ENCODE measurements around the gene SESN3.

Gene SESN3

GRCh38 chr11:95123556-95123955 is 107.4 kb downstream of the SESN3 start:
- H3K4me3 ChIP-seq = no peak overlapping the region
- TF ChIP-seq EZH2 (IDR thresholded peaks at IDR 0.05) = no peak
- no peak overlapping the region for H3K9ac ChIP-seq (ENCODE audit: insufficient read length)
- no peak overlapping the region for H3K27ac ChIP-seq
- no peak for DNase-seq (ENCODE audit: low read depth, low spot score)
- no peaks in the 10 kb centered on the region for H3K36me3 ChIP-seq (ENCODE audit: insufficient read depth, low read length)
- H3K9me3 ChIP-seq (ENCODE audit: low read depth, low read length) = no peaks in the 10 kb centered on the region

GRCh38 chr11:95121698-95122097 is 109.3 kb downstream of the SESN3 start:
- no peak for DNase-seq (ENCODE audit: low read depth, low spot score)
- TF ChIP-seq POLR2AphosphoS5 (IDR thresholded peaks at IDR 0.05; ENCODE audit: borderline replicate concordance, low read depth, low read length) (no peak), EZH2 (IDR thresholded peaks at IDR 0.05) (no peak)

GRCh38 chr11:95119361-95120060 is 111.5 kb downstream of the SESN3 start:
- no peak for TF ChIP-seq EZH2 (IDR thresholded peaks at IDR 0.05)
- TF ChIP-seq POLR2AphosphoS5 (IDR thresholded peaks at IDR 0.05; ENCODE audit: borderline replicate concordance, low read depth, low read length) = no peak
- no peak for TF ChIP-seq FOXP2 (optimal IDR thresholded peaks at IDR 0.05; ENCODE audit: control extremely low read depth, extremely low read length, insufficient read depth)
- Histone ChIP-seq H3K9me3 (ENCODE audit: low read depth, low read length) (no peaks in the 10 kb centered on the region), H3K36me3 (ENCODE audit: insufficient read depth, low read length) (no peaks in the 10 kb centered on the region), H3K4me3 (no peak overlapping the region), H3K9ac (ENCODE audit: insufficient read length) (no peak overlapping the region), H3K27ac (no peak overlapping the region)
- no peak for DNase-seq (ENCODE audit: low read depth, low spot score)

More at GRCh38 chr11:95121698-95122097, 109.3 kb downstream of the SESN3 start:
- Histone ChIP-seq H3K4me3 (no peak overlapping the region), H3K27ac (no peak overlapping the region), H3K36me3 (ENCODE audit: insufficient read depth, low read length) (no peaks in the 10 kb centered on the region), H3K9me3 (ENCODE audit: low read depth, low read length) (no peaks in the 10 kb centered on the region), H3K9ac (ENCODE audit: insufficient read length) (no peak overlapping the region)

DNA sequence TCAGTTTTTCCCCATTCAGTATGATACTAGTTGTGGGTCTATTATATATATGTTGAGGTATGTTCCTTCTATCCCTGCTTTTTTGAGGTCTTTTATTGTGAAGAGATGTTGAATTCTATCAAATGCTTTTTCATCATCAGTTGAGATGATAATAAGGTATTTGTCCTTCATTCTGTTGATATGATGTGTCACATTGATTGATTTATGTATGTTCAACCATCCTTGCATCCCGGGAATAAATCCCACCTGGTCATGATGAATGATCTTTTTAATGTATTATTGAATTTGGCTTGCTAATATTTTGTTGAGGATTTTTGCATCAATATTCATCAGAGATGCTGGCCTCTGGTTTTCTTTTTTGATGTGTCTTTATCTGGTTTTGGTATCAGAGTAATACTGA is 115.4 kb downstream of the SESN3 start:
- Histone ChIP-seq H3K36me3 (ENCODE audit: insufficient read depth, low read length) (no peaks in the 10 kb centered on the region), H3K9me3 (ENCODE audit: low read depth, low read length) (no peaks in the 10 kb centered on the region), H3K9ac (ENCODE audit: insufficient read length) (no peak overlapping the region), H3K4me3 (no peak overlapping the region), H3K27ac (no peak overlapping the region)
- TF ChIP-seq EZH2 (IDR thresholded peaks at IDR 0.05) = no peak
- no peak for TF ChIP-seq POLR2AphosphoS5 (IDR thresholded peaks at IDR 0.05; ENCODE audit: borderline replicate concordance, low read depth, low read length)
- no peak for TF ChIP-seq FOXP2 (optimal IDR thresholded peaks at IDR 0.05; ENCODE audit: control extremely low read depth, extremely low read length, insufficient read depth)
- no peak for DNase-seq (ENCODE audit: low read depth, low spot score)
